Sigmoid colon (tissue), 7 donors: ENCODE measurements around the gene COBL. TPM values are rescaled to one million over a fixed set of nuclear protein-coding genes. Genes with fewer than 3 reads are reported as not detected.

Source experiments
- DNase-seq: peaks from one replicate; pipeline ENCODE4 v3.0.0-alpha.2; 2019
- H3K27ac ChIP-seq, 4 donors: fragments of 200-600 bp; sonication (generic); one replicate each; pipeline ENCODE4 v1.5.1; 2016 to 2019; ENCODE audit warnings: mild to moderate bottlenecking in 1 of 4
- H3K27me3 ChIP-seq, 3 donors: fragments of 200-600 bp; sonication (generic); one replicate each; pipeline ENCODE4 v1.5.1; 2019; ENCODE audit warnings: mild to moderate bottlenecking in 1 of 3
- H3K36me3 ChIP-seq, 4 donors: fragments of 200-600 bp; sonication (generic); one replicate each; pipeline ENCODE4 v1.5.1; 2016 to 2019
- H3K4me1 ChIP-seq, 4 donors: fragments of 200-600 bp; sonication (generic); one replicate each; pipeline ENCODE4 v1.5.1; 2017 to 2019
- H3K4me3 ChIP-seq, 4 donors: fragments of 200-600 bp; sonication (generic); one replicate each; pipeline ENCODE4 v1.5.1; 2017 to 2019; ENCODE audit warnings: mild to moderate bottlenecking in 2 of 4, moderate library complexity in 1 of 4
- H3K9me3 ChIP-seq, 4 donors: fragments of 200-600 bp in 3 of 4; sonication (generic) in 3 of 4; one replicate each; pipeline versions ENCODE4 v1.5.1 to v1.6.1; 2013 to 2019
- EP300 ChIP-seq, 4 donors: sonication (generic); formaldehyde crosslinking; IDR thresholded peaks; one replicate each; pipeline ENCODE4 v1.6.1; 2017; ENCODE audit warnings: antibody characterized with exemption in 4 of 4
- POLR2A ChIP-seq, 2 donors: fragments of 450-650 bp; IDR thresholded peaks; one replicate each; pipeline ENCODE4 v1.6.1; 2016; ENCODE audit warnings: antibody characterized with exemption in 2 of 2, mild to moderate bottlenecking in 2 of 2, moderate library complexity in 2 of 2
- POLR2AphosphoS5 ChIP-seq, 4 donors: sonication (generic); formaldehyde crosslinking; IDR thresholded peaks; one replicate each; pipeline ENCODE4 v1.6.1; 2017; ENCODE audit warnings: antibody characterized with exemption in 4 of 4
- WGBS, 2 donors: extraction: QIAGEN DNeasy Blood & Tissue Kit; methylation state at CpG; one replicate each; pipeline ENCODE4 v1.1.7; 2013; 5-methylcytosine and 5-hydroxymethylcytosine counted together
- intact Hi-C: fragments of 100-400 bp; cut with DNase I; formaldehyde crosslinking; loops from one replicate; pipeline ENCODE4 v1.15.1; 2023
- polyA plus RNA-seq, 3 donors: library from polyadenylated mRNA; stranded (reverse); fragments of 200-250 nt; gene quantifications; one replicate each; pipeline ENCODE4 v1.2.3, GENCODE V29; 2013
- total RNA-seq, 4 donors: library from RNA; depleted of rRNA; stranded (reverse); fragments of >200 nt; gene quantifications; one replicate each; pipeline ENCODE4 v1.1.0, GENCODE V29; 2016
- TF ChIP-seq, protein P1 (sequence below), 4 experiments: fragments of 450-650 bp in 3 of 4; fragments of 200-600 bp in 1 of 4; IDR thresholded peaks; one replicate each; pipeline ENCODE4 v1.5.1; 2016 to 2019; ENCODE audit warnings: antibody characterized with exemption in 4 of 4, mild to moderate bottlenecking in 3 of 4, moderate library complexity in 2 of 4
- donor health status: healthy with polysubstance abuse.
- donor health status: Bipolar disorder and iron deficiency.
- donor health status: healthy.

Gene COBL
- total and polyA plus RNA-seq, 7 donors, result 3.0 to 27.6 (median 10.0) TPM

DNA sequence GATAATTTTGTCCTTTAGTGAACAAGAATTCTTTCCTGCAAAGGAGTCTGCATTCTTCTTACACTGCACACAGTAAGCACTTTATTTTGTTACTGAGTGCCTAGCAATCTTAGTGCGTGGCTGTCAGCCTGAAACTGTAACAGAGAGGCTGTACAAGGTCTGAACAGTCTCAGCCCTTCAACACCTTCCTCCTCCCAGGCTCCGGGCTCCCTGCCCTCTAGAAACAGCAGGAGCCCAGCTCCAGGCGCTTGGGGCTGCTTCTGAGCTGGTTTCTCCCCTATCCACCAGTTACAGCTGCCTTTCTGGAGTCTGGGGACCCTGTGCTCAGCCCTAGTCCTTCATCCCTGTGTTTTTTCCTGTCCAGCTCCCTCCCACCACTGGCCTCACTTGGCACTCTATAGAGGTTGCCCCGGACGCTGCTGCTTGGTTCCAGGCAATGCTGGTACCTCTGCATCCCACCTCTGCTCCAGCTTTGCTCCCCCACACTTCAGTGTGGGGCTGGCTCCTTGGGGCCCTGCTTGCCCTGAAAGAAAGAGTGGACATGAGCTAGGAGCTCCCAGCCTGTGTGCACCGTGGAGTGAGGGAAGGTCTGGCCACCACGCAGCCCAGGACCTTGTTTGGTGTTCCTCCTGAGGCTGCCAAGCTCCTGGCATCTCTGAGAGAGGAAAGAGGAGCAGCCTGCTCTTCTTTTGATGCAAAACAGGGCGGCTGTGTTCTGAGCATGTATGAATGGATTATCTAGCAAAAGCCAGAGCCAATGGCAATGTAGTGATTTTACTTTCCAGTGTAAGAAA, 282.7 kb downstream of the COBL start:
- Histone ChIP-seq H3K4me3 (no peak overlapping the region), H3K36me3 (no peaks in the 10 kb centered on the region), H3K27ac (peak overlapping the region; percentile 27 to 68 (median 63)), H3K9me3 (no peaks in the 10 kb centered on the region), H3K27me3 (no peaks in the 10 kb centered on the region), H3K4me1 (peaks cover 0 to 18% (median 17%) of the 10 kb centered on the region in 4 donors)
- peak; percentile 79 for DNase-seq
- whole genome bisulfite sequencing, 2 donors, result 73 to 77% methylated on average over 8 of the region's 8 CpGs
- intact Hi-C loops, result no loop called here
- TF ChIP-seq EP300 (IDR thresholded peaks at IDR 0.05) (no peak), POLR2A (IDR thresholded peaks at IDR 0.05) (no peak), POLR2AphosphoS5 (IDR thresholded peaks at IDR 0.05) (peak in 3 of 4 donors; percentile 51 to 78 (median 75))
- TF ChIP-seq, protein P1, sequence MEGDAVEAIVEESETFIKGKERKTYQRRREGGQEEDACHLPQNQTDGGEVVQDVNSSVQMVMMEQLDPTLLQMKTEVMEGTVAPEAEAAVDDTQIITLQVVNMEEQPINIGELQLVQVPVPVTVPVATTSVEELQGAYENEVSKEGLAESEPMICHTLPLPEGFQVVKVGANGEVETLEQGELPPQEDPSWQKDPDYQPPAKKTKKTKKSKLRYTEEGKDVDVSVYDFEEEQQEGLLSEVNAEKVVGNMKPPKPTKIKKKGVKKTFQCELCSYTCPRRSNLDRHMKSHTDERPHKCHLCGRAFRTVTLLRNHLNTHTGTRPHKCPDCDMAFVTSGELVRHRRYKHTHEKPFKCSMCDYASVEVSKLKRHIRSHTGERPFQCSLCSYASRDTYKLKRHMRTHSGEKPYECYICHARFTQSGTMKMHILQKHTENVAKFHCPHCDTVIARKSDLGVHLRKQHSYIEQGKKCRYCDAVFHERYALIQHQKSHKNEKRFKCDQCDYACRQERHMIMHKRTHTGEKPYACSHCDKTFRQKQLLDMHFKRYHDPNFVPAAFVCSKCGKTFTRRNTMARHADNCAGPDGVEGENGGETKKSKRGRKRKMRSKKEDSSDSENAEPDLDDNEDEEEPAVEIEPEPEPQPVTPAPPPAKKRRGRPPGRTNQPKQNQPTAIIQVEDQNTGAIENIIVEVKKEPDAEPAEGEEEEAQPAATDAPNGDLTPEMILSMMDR (IDR thresholded peaks at IDR 0.05), result no peak

DNA sequence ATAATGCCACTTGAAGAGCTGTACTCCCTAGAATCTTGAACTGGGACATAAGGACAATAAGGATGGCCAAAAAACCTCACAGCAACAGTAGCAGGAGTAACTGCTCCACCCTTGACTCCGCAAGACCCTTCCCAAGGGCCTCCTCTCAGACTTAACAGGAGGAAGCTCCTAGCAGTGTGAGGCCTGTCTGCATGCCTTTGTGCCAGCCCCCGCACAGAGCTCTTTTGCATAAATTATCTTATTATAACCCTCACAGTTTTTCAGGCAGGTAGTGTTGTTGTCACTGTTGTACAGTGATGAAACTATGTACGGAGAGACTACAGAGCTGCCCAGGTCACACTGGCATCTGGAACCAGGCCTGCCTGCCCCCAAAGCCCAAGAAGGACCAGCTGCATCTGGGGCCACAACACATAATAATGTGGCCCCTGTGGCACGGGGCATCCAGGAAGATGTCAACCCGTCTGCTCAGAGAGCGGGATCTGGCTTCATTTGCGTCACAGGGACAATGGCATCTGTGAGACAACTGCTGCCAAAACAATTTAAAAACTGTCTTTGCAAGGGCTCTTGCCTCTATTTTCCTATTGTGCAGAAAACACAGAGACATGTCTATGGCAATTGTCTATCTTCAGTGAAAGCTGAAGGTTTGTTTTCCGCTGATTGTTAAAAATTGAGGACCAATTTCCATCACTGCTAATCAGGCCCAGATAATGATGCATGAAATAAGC, 284.7 kb downstream of the COBL start:
- no peak overlapping the region for H3K27ac ChIP-seq
- TF ChIP-seq EP300 (IDR thresholded peaks at IDR 0.05) (no peak), POLR2AphosphoS5 (IDR thresholded peaks at IDR 0.05) (no peak), POLR2A (IDR thresholded peaks at IDR 0.05) (no peak)
- TF ChIP-seq, protein P1 (IDR thresholded peaks at IDR 0.05), result no peak
- no peaks in the 10 kb centered on the region for H3K27me3 ChIP-seq
- intact Hi-C loops, result no loop called here
- H3K4me3 ChIP-seq, result no peak overlapping the region
- no peaks in the 10 kb centered on the region for H3K36me3 ChIP-seq
- peaks cover 0 to 18% (median 17%) of the 10 kb centered on the region in 4 donors for H3K4me1 ChIP-seq
- DNase-seq, result no peak
- H3K9me3 ChIP-seq, result no peaks in the 10 kb centered on the region
- whole genome bisulfite sequencing, 2 donors, result 94 to 95% methylated on average over 8 of the region's 8 CpGs

DNA sequence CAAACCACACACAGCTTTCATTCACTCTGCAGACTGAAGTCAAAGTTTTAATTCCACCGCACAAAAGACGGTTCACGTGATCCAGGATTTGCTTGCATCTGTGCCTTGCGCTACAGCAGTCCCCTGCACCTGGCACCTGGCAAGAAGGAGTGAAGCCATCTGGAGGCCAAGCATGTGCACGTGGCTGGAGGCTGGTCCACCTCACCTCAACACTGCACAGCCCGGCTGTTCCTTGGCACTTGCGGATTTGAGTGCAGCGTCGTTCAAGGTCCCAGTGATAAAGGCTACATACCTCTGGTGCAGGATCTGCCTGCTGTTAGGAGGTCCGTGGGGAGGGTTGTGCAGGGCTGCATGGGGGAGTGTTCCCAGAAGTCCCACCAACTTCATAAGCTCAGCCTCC, 285.4 kb downstream of the COBL start:
- TF ChIP-seq, protein P1 (IDR thresholded peaks at IDR 0.05), result no peak
- TF ChIP-seq POLR2A (IDR thresholded peaks at IDR 0.05) (no peak), EP300 (IDR thresholded peaks at IDR 0.05) (no peak), POLR2AphosphoS5 (IDR thresholded peaks at IDR 0.05) (no peak)
- Histone ChIP-seq H3K36me3 (no peaks in the 10 kb centered on the region), H3K4me1 (peaks cover 0 to 18% (median 17%) of the 10 kb centered on the region in 4 donors), H3K27ac (no peak overlapping the region), H3K27me3 (no peaks in the 10 kb centered on the region), H3K9me3 (no peaks in the 10 kb centered on the region), H3K4me3 (no peak overlapping the region)
- intact Hi-C loops, result no loop called here
- WGBS, 2 donors, result 89% methylated on average over 10 of the region's 10 CpGs
- no peak for DNase-seq

DNA sequence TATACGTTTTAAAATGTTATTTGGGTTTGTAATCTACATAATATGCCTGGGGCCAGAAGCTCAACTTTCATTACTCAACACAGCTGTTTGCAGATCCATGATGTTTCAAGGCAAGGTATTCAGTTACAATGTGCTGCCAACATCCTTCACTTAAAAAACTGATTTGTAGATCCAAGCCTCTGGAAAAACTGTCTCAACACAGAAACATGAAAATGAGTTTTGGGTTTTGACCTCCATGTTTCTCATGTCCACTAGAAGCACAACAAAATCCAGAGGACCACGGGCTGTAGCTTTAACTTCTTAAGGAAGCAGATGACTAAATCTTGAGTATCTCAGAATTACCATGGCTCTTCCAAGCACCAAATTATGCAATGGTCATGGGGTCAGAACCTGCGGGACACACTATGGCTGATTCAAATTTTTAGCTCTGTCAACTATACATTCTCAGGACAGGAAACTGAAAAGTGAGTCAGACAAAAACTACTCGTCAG, 286.9 kb downstream of the COBL start:
- TF ChIP-seq, protein P1 (IDR thresholded peaks at IDR 0.05), result no peak
- TF ChIP-seq EP300 (IDR thresholded peaks at IDR 0.05), result no peak
- no peak for TF ChIP-seq POLR2A (IDR thresholded peaks at IDR 0.05)
- no peak for TF ChIP-seq POLR2AphosphoS5 (IDR thresholded peaks at IDR 0.05)

More for the DNA sequence above, 286.9 kb downstream of the COBL start:
- no peaks in the 10 kb centered on the region for H3K36me3 ChIP-seq
- DNase-seq, result no peak
- peaks cover 0 to 14% (median 13%) of the 10 kb centered on the region in 4 donors for H3K4me1 ChIP-seq
- 67 to 80% methylated on average over 4 of the region's 4 CpGs for WGBS, 2 donors
- H3K27me3 ChIP-seq, result no peaks in the 10 kb centered on the region
- intact Hi-C loops, result no loop called here
- no peaks in the 10 kb centered on the region for H3K9me3 ChIP-seq
- H3K4me3 ChIP-seq, result no peak overlapping the region
- no peak overlapping the region for H3K27ac ChIP-seq
